A549 (cell line): ENCODE data around the gene MCAM. TPM values are rescaled to one million over a fixed set of nuclear protein-coding genes. Genes with fewer than 3 reads are reported as not detected.

Source experiments
- ATAC-seq, 2 experiments: fragments of 200-7000 bp in 1 of 2; fragments of >200 bp in 1 of 2; cut with Nextera tagmentation in 1 of 2; cut with Tn5 transposase in 1 of 2; 3 replicates each; pipeline versions ENCODE4 v1.8.0 to v1.9.1; 2018 to 2020; ENCODE audit warnings: mild to moderate bottlenecking in 1 of 2, moderate library complexity in 1 of 2
- CTCF ChIA-PET: fragments of 300-600 bp; sonication (Branson Sonifier 250); formaldehyde crosslinking; extraction: SDS; loops from one replicate; lab custom pipeline; 2021; ENCODE audit warnings: antibody characterized with exemption, inconsistent platforms; lab: Yijun Ruan, JAX
- POLR2A ChIA-PET: fragments of 350-600 bp; formaldehyde crosslinking; extraction: SDS; loops from one replicate; lab custom pipeline; 2021; ENCODE audit warnings: antibody characterized with exemption, inconsistent platforms; lab: Yijun Ruan, JAX
- DNase-seq, 2 experiments: peaks; one replicate each; pipeline versions ENCODE4 v3.0.0 to v3.0.0-alpha.2; 2011 to 2016; ENCODE audit warnings: low read depth in 1 of 2, low spot score in 1 of 2
- FAIRE-seq: peaks from 2 replicates; lab custom pipeline; 2011; peaks lifted over from hg19 to GRCh38; lab: Jason Lieb, UNC
- H3K27ac ChIP-seq, 2 experiments: fragments of >200 bp; sonication (Bioruptor Twin); formaldehyde crosslinking; 3 replicates each; pipeline ENCODE4 v1.5.1; 2016 to 2017
- H3K4me1 ChIP-seq: fragments of >200 bp; sonication (Bioruptor Twin); formaldehyde crosslinking; 3 replicates; pipeline ENCODE4 v1.6.1; 2016
- H3K4me2 ChIP-seq: fragments of >200 bp; sonication (Bioruptor Twin); formaldehyde crosslinking; 3 replicates; pipeline ENCODE4 v1.6.1; 2016
- H3K4me3 ChIP-seq: fragments of >200 bp; sonication (Bioruptor Twin); formaldehyde crosslinking; 3 replicates; pipeline ENCODE4 v1.5.1; 2016
- H3K9me3 ChIP-seq: fragments of >200 bp; sonication (Bioruptor Twin); formaldehyde crosslinking; 3 replicates; pipeline ENCODE4 v1.6.1; 2016
- CHD4 ChIP-seq: fragments of 200-600 bp; sonication (generic); IDR thresholded peaks from 2 replicates; pipeline ENCODE4 v1.6.1; 2016; ENCODE audit warnings: antibody characterized with exemption, mild to moderate bottlenecking, borderline replicate concordance
- CTCF ChIP-seq: fragments of >200 bp; sonication (Bioruptor Twin); formaldehyde crosslinking; IDR thresholded peaks from 3 replicates; pipeline ENCODE4 v1.5.1; 2016
- EHF ChIP-seq: fragments of 250-450 bp; sonication (Bioruptor Pico); IDR thresholded peaks from 2 replicates; pipeline ENCODE4 v1.5.0; 2020; ENCODE audit warnings: mild to moderate bottlenecking
- FOXS1 ChIP-seq: fragments of 250-450 bp; sonication (Bioruptor Pico); IDR thresholded peaks from 2 replicates; pipeline ENCODE4 v1.5.0; 2020; ENCODE audit warnings: mild to moderate bottlenecking, moderate library complexity
- HDAC2 ChIP-seq: fragments of 200-600 bp; sonication (generic); IDR thresholded peaks from 2 replicates; pipeline ENCODE4 v1.6.1; 2016
- HOXB13 ChIP-seq: fragments of 250-450 bp; sonication (Bioruptor Pico); IDR thresholded peaks from 2 replicates; pipeline ENCODE4 v1.5.0; 2020; ENCODE audit warnings: low read depth, mild to moderate bottlenecking, moderate library complexity
- JUNB ChIP-seq: fragments of >200 bp; sonication (Bioruptor Twin); formaldehyde crosslinking; IDR thresholded peaks from 2 replicates; pipeline ENCODE4 v1.6.1; 2016
- MAX ChIP-seq: IDR thresholded peaks from 2 replicates; pipeline ENCODE4 v1.6.1; 2012
- MAZ ChIP-seq: fragments of 150-350 bp; IDR thresholded peaks from 2 replicates; pipeline ENCODE4 v1.6.1; 2014; ENCODE audit warnings: antibody characterized with exemption, low read depth, low read length, borderline replicate concordance
- ZFP36 ChIP-seq: fragments of 450-650 bp; IDR thresholded peaks from 2 replicates; pipeline ENCODE4 v1.6.1; 2014; ENCODE audit warnings: borderline replicate concordance; ENCODE audit not compliant: partially characterized antibody
- WGBS: methylation state at CpG from one replicate; pipeline ENCODE4 v1.1.6; 2017; ENCODE audit errors: missing lambda C conversion rate; 5-methylcytosine and 5-hydroxymethylcytosine counted together
- polyA plus RNA-seq, 4 experiments: library from polyadenylated mRNA; depleted of rRNA in 3 of 4; stranded (reverse); fragments of >200 nt; fragmentation: RNase III in 1 of 4; extraction: RNeasy Plus Mini Kit Qiagen cat#74134 plus additional on column Dnase treatment in 1 of 4; gene quantifications; 2 replicates in 3 of 4; 3 replicates in 1 of 4; pipeline ENCODE4 v1.2.3, GENCODE V29; 2011 to 2017
- small RNA-seq, 6 experiments: library from RNA; depleted of rRNA; stranded (forward); fragments of <200 nt; gene quantifications; one replicate each; pipeline ENCODE3, GENCODE V24; 2012

The MCAM gene
- polyA plus RNA-seq, 2 of the 4 experiments (the other 2 are of a cell fraction), result 5.4 to 14.9 TPM

- peaks cover 16% of the 10 kb centered on the region for H3K4me1 ChIP-seq
- H3K4me3 ChIP-seq, result no peak overlapping the region
- no peak overlapping the region for H3K27ac ChIP-seq
- 77% methylated on average over 3 of the region's 3 CpGs for WGBS
- DNase-seq (no peak), FAIRE-seq (no peak), ATAC-seq (no peak)
- POLR2A ChIA-PET, result no interaction called here
- no peak overlapping the region for H3K4me2 ChIP-seq
- TF ChIP-seq JUNB (no peak), HDAC2 (no peak), HOXB13 (CRISPR knock-in tag) (no peak), CHD4 (no peak), ZFP36 (no peak), MAX (no peak), MAZ (no peak), FOXS1 (CRISPR knock-in tag) (no peak), EHF (CRISPR knock-in tag) (no peak), CTCF (no peak)
- no peaks in the 10 kb centered on the region for H3K9me3 ChIP-seq
- CTCF ChIA-PET, result interaction anchor here (0.6 kb wide), 2 partner anchors 95 to 164 kb away, joined by 3 read pairs; no protein-coding TSS in a partner anchor
Observed at GRCh38 chr11:119258983-119259382, 57.9 kb downstream of the MCAM start.

Small RNAs within 50 kb of the gene (small RNA-seq; reads per million reads assigned to genes)
- gene RF01225 (0 reads per million in 6 experiments), gene RNU6-262P (0 reads per million in 6 experiments)

Other genes with a start within 250 kb of the MCAM start
- gene VPS11, start 249.3 kb downstream of the MCAM start, polyA plus RNA-seq (2011; rRNA removed), result 4.6 and 11.3 TPM in 2 replicates
- 10.8 to 12.1 TPM (median 12.0 TPM) in 3 replicates for gene VPS11, start 249.3 kb downstream of the MCAM start, polyA plus RNA-seq (2017; fragmentation: RNase III; extraction: RNeasy Plus Mini Kit Qiagen cat#74134 plus additional on column Dnase treatment)
- gene HMBS, start 232.2 kb downstream of the MCAM start, polyA plus RNA-seq (2011; rRNA removed), result 62.2 and 77.6 TPM in 2 replicates
- gene HMBS, start 232.2 kb downstream of the MCAM start, polyA plus RNA-seq (2017; fragmentation: RNase III; extraction: RNeasy Plus Mini Kit Qiagen cat#74134 plus additional on column Dnase treatment), result 48.8 to 51.7 TPM (median 49.1 TPM) in 3 replicates
- gene DPAGT1, start 215.3 kb downstream of the MCAM start, polyA plus RNA-seq (2011; rRNA removed), result 81.4 and 86.9 TPM in 2 replicates
- gene DPAGT1, start 215.3 kb downstream of the MCAM start, polyA plus RNA-seq (2017; fragmentation: RNase III; extraction: RNeasy Plus Mini Kit Qiagen cat#74134 plus additional on column Dnase treatment), result 42.1 to 47.6 TPM (median 43.7 TPM) in 3 replicates
- gene C2CD2L, start 209.8 kb downstream of the MCAM start, polyA plus RNA-seq (2011; rRNA removed), result 2.4 and 3.5 TPM in 2 replicates
- gene C2CD2L, start 209.8 kb downstream of the MCAM start, polyA plus RNA-seq (2017; fragmentation: RNase III; extraction: RNeasy Plus Mini Kit Qiagen cat#74134 plus additional on column Dnase treatment), result 4.1 to 4.8 TPM (median 4.2 TPM) in 3 replicates
- 13.0 and 16.3 TPM in 2 replicates for gene HINFP, start 195.6 kb downstream of the MCAM start, polyA plus RNA-seq (2011; rRNA removed)
- gene HINFP, start 195.6 kb downstream of the MCAM start, polyA plus RNA-seq (2017; fragmentation: RNase III; extraction: RNeasy Plus Mini Kit Qiagen cat#74134 plus additional on column Dnase treatment), result 10.0 to 11.7 TPM (median 10.3 TPM) in 3 replicates
- gene ABCG4, start 168.1 kb downstream of the MCAM start, polyA plus RNA-seq (2011; rRNA removed), result 0.10 and 0.25 TPM in 2 replicates
- 0.33 to 0.44 TPM (median 0.35 TPM) in 3 replicates for gene ABCG4, start 168.1 kb downstream of the MCAM start, polyA plus RNA-seq (2017; fragmentation: RNase III; extraction: RNeasy Plus Mini Kit Qiagen cat#74134 plus additional on column Dnase treatment)
- 8.4 and 10.4 TPM in 2 replicates for gene NLRX1, start 148.4 kb downstream of the MCAM start, polyA plus RNA-seq (2011; rRNA removed)
- 7.4 to 9.2 TPM (median 8.5 TPM) in 3 replicates for gene NLRX1, start 148.4 kb downstream of the MCAM start, polyA plus RNA-seq (2017; fragmentation: RNase III; extraction: RNeasy Plus Mini Kit Qiagen cat#74134 plus additional on column Dnase treatment)
- gene NHERF4, start 131.7 kb downstream of the MCAM start, polyA plus RNA-seq (2011; rRNA removed), result 0.80 and 1.5 TPM in 2 replicates
- gene NHERF4, start 131.7 kb downstream of the MCAM start, polyA plus RNA-seq (2017; fragmentation: RNase III; extraction: RNeasy Plus Mini Kit Qiagen cat#74134 plus additional on column Dnase treatment), result 0.42 to 0.78 TPM (median 0.62 TPM) in 3 replicates
- gene CBL, start 110.8 kb downstream of the MCAM start, polyA plus RNA-seq (2011; rRNA removed), result 14.1 and 14.9 TPM in 2 replicates
- gene CBL, start 110.8 kb downstream of the MCAM start, polyA plus RNA-seq (2017; fragmentation: RNase III; extraction: RNeasy Plus Mini Kit Qiagen cat#74134 plus additional on column Dnase treatment), result 5.9 to 6.3 TPM (median 6.0 TPM) in 3 replicates
- 23.5 and 28.4 TPM in 2 replicates for gene RNF26, start 17.4 kb upstream of the MCAM start, polyA plus RNA-seq (2011; rRNA removed)
- 23.3 to 26.5 TPM (median 25.4 TPM) in 3 replicates for gene RNF26, start 17.4 kb upstream of the MCAM start, polyA plus RNA-seq (2017; fragmentation: RNase III; extraction: RNeasy Plus Mini Kit Qiagen cat#74134 plus additional on column Dnase treatment)
- gene C1QTNF5, start 23.8 kb upstream of the MCAM start, polyA plus RNA-seq (2011; rRNA removed), result not detected in 2 replicates
- gene C1QTNF5, start 23.8 kb upstream of the MCAM start, polyA plus RNA-seq (2017; fragmentation: RNase III; extraction: RNeasy Plus Mini Kit Qiagen cat#74134 plus additional on column Dnase treatment), result not detected in 3 replicates
- gene MFRP, start 29.6 kb upstream of the MCAM start, polyA plus RNA-seq (2011; rRNA removed), result not detected in 2 replicates
- not detected in 3 replicates for gene MFRP, start 29.6 kb upstream of the MCAM start, polyA plus RNA-seq (2017; fragmentation: RNase III; extraction: RNeasy Plus Mini Kit Qiagen cat#74134 plus additional on column Dnase treatment)
- gene USP2, start 64.6 kb upstream of the MCAM start, polyA plus RNA-seq (2011; rRNA removed), result 0.30 and 0.37 TPM in 2 replicates
- gene USP2, start 64.6 kb upstream of the MCAM start, polyA plus RNA-seq (2017; fragmentation: RNase III; extraction: RNeasy Plus Mini Kit Qiagen cat#74134 plus additional on column Dnase treatment), result 0.48 to 0.83 TPM (median 0.73 TPM) in 3 replicates
- 7.1 and 8.5 TPM in 2 replicates for gene THY1, start 106.0 kb upstream of the MCAM start, polyA plus RNA-seq (2011; rRNA removed)
- gene THY1, start 106.0 kb upstream of the MCAM start, polyA plus RNA-seq (2017; fragmentation: RNase III; extraction: RNeasy Plus Mini Kit Qiagen cat#74134 plus additional on column Dnase treatment), result 16.5 to 29.4 TPM (median 19.9 TPM) in 3 replicates